ENCODE results near the gene TMEM175.

The TMEM175 gene

DNA sequence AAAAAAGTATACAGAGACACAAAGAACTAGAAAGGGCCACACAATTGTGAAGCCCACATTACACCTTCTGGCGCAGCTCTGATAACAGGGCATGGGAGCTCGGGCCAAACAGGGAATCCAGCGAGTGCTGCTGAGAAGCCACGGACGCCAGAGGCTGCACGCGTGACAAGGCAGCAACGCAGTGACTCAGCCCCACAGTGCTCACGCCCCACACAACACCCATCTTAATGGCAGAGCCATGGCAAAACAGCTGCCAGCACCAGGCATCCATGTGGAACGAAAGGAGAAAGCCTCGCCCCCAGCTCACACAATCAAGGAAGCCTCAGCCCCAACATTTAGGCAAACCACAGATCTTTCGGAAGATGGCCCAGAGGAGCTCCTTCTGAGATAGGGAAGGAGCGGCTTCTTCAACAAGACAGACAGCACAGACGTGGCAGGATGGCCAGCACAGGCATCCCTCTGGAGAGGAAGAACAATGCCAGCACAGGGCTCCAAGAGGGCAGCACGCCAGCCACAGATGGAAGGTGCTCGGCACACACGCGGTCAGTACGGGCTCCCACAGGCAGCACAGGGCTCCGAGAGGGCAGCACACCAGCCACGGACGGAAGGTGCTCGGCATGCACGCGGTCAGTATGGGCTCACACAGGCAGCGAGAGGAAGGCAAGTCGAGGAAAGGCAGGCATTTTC lies 33.2 kb upstream of the TMEM175 start:
- no peak for DNase-seq (ENCODE audit: low read depth in 2 of 3, low spot score in 1 of 3)

DNA sequence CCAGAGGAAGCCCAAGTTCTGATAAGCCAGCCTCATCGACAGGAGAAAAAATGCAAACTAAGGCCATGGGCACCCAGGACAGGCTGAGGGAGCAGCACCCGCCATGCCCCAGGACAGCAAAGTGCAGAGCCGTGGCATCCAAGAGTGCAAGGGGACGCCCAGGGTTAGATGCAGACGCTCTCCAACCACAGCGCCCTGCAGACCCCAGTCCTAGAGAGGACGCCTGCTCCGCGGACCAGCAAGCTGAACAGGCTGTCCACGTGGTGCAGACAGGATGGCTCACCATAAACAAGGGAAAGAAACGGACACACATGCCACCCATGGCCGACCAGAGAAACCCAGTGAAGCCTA lies 32.7 kb upstream of the TMEM175 start:
- DNase-seq (ENCODE audit: low read depth in 2 of 3, low spot score in 1 of 3), result no peak

DNA sequence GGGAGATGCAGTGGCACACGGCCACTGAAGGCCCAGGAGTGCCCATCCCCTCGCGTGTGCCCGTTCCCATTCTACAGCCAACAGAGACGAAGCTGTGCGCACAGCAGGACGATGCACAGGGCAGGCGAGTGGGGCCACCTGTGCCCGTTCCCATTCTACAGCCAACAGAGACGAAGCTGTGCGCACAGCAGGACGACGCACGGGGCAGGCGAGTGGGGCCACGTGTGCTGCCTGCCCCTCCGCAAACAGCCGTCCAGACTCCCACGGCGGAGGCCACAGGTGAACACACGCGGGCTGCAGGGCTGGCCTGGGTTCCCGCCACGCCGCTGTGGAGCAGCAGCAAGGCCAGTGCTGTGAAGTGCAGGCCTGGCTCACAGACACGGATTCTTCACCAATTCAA lies 32.2 kb upstream of the TMEM175 start:
- DNase-seq (ENCODE audit: low read depth in 2 of 3, low spot score in 1 of 3), result no peak

GRCh38 chr4:900721-901120 lies 31.5 kb upstream of the TMEM175 start:
- DNase-seq (ENCODE audit: low read depth in 2 of 3, low spot score in 1 of 3), result no peak

GRCh38 chr4:901192-901910 lies 30.9 kb upstream of the TMEM175 start:
- DNase-seq (ENCODE audit: low read depth in 2 of 3, low spot score in 1 of 3), result no peak

DNA sequence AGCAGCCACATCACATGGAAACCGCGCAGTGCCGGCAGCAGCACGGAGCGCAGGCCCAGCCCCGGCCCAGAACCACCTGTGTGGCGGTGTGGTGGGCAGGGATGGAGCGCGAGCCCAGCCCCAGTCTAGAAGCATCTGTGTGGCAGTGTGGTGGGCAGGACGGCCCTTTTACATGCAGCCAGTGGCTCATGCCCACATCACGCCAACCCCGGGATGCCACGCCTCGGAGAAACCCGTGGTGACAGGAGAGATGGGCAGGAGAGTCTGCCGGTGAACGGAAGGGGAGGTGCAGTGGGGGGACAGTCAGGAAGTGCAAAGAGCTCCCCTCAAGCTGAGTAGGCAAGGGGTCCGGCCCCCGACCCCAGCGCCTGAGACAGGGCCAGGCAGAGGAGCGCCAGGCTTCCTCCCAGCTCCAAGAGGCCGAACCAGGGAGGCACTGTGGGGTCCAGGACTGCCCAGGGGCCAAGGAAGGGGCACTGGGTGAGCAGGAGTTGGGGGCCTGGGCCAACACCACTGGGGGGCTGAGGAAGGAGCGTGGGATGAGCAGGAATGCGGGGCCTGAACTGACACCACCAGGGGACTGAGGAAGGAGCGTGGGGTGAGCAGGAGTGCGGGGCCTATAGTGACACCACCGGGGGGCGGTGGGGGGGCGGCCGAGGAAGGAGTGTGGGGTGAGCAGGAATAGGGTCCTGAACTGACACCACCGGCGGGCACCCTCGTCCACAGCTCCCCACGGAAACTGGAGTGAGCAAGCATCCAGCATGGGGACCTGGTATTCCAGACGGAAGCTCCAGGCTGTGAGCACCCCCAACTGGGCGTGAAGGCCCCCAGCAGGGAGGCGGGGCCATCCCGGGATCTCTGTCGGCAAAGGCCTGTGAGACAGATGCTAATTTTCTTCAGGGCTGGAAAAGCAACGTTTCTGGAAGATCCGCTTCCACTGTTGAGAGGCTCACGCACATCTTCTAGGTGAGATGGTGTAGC lies 28.9 kb upstream of the TMEM175 start:
- no peak for DNase-seq (ENCODE audit: low read depth in 2 of 3, low spot score in 1 of 3)

DNA sequence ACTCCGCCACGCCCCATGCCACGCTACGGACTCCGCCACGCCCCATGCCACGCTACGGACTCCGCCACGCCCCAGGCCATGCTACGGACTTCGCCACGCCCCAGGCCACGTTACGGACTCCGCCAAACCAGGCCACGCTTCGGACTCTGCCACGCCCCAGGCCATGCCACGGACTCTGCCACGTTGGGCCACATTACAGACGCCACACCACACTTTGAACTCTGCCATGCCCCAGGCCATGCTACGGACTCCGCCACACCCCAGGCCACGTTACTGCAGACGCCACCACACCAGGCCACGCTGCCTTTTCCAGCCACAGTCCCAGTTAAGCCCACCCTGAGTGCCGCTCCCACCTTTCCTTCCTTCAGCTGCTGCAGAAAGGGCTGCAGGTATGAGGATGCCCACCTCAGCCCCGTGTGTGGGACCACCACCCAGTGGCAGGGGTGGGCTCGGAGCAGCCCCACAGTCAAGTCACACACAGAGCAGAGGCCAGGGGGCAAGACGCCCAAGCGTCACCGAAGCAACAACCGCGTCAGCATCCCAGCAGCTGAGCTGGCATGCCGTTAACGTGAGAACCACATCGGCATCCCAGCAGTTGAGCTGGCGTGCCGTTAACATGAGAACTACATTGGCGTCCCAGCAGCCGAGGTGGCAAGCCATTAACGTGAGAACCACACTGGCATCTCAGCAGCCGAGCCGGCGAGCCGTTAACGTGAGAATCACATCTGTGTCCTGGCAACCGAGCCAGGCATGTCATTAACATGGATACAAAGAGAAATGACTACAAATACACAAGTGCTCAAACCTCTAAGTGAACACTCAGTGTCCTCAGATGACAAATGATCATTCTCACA lies 26.5 kb upstream of the TMEM175 start:
- no peak for DNase-seq (ENCODE audit: low read depth in 2 of 3, low spot score in 1 of 3)

DNA sequence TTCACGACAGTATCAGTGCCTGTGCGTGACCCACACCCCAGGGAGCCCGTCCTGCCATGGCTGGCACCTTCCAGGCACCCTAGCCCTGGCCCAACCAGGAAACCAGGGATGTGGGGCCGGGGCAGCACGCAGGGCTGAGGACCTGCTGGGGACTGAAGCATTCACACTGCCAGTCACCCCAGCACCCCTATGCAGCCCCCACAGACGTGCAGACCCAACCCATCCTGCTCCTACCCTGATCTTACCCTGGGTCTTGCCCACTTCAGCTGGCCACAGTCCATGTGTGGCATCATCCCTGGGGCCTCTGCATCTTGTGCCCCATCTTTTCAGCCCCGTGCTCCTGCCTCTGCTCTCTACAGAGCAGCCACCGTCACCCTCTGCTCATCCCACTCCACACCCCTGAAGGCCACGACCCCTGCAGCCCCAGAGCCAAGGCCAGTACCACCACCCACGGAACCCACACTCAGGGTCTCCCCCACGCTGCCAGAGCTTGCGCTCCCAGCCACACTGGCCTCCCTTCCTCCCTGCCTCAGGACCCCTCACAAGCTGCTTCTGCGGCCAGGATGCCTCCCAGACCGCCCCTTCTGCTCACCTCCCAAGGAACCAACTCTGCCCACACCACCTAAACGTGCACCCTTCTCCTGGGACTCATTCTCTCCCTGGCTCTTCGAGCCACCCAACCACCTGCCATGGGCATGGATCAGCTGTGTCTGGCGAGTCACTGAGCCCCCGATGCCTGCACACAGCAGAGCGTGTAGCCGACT lies 25.7 kb upstream of the TMEM175 start:
- DNase-seq (ENCODE audit: low read depth in 2 of 3, low spot score in 1 of 3), result no peak

DNA sequence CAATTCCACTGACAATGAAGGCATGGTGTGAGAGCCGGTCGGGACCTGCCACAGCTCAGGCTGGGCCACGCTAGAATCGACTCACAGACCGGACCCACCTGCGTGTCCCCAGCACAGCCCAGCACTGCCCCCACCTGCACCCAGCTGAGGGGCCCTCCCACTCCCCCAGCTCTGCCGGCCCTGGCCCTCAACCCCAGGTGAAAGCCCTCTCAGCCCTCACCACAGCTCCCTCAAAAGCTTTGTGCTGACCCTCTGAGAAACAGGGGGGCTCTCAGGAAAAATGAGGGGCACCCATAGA lies 25.2 kb upstream of the TMEM175 start:
- no peak for DNase-seq (ENCODE audit: low read depth in 2 of 3, low spot score in 1 of 3)

DNA sequence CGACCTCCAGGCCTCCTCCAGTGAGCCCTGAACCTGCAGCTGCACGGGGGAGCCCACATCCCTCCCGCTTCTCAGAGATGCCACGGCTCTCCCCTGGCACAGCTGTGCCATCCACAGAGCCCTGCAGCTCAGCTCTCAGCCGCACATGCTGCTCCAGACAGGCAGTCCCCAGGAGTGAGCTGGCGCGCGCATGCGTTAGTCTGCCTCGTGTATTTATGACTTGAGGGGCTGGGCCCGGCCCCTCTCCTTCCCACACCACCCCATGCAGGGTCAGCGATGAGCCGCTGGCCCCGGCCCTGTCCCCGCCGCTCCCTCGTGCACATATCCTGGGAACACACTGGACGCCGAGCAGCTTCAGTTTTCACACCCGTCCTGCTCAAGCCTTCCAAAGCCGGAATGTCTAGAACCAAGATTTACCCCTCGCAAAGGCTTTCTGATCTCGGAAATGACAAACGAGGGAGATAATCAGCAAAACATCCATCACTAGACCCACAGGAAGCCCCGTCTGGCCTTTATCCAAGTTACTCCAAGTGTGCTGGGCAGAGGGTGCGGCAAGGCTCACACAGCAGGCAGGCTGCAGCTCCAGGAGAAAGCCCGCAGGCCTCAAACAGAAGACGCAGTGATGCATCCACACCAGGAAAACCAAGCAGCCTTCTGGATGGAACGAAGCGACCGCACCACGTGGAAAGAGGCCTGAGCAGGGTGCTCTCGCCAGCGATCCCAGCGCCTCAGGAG lies 24.4 kb upstream of the TMEM175 start:
- DNase-seq (ENCODE audit: low read depth in 2 of 3, low spot score in 1 of 3), result no peak

GRCh38 chr4:909131-909571 lies 23.1 kb upstream of the TMEM175 start:
- no peak for DNase-seq (ENCODE audit: low read depth in 2 of 3, low spot score in 1 of 3)

- DNase-seq (ENCODE audit: low read depth in 2 of 3, low spot score in 1 of 3), result no peak
Measured at GRCh38 chr4:909821-910220, 22.4 kb upstream of the TMEM175 start.

DNA sequence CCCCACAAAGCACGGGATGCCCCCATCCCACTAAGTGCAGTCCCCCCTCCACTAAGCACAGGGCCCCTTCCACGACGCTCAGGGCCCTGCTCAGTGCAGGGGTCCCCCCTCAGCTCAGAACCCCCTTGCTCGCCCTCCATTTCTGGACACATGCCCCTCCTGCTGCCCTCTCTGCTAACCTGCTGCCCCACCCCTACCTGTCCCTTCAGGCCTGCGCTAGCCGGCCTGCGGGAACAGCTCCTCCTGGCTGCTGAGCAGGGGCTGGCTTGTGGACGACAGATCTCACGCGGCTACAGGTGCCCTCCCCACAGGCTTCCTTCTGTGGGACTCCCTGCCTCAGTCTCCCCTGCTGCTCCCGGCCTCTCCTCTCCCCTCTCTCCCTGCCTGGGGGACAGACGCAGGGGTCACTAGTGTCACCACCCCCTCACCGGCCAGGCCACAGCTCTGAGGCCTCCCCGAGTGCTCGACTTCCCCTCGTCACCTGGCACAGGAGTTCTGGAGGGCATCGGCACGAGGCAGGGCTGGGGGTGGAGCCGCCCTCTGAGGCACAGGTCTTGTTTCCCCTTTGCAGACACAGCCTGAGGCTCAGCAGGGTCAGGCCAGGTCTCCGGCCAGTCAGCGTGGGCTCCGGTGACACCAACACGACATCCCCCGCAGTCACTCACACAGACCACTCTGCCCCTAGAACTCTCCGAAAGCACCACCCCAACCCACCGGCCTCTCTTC lies 21.7 kb upstream of the TMEM175 start:
- no peak for DNase-seq (ENCODE audit: low read depth in 2 of 3, low spot score in 1 of 3)

- DNase-seq (ENCODE audit: low read depth in 2 of 3, low spot score in 1 of 3), result no peak
Measured at GRCh38 chr4:911221-911751, 21.0 kb upstream of the TMEM175 start.

GRCh38 chr4:911871-912490 lies 20.3 kb upstream of the TMEM175 start:
- no peak for DNase-seq (ENCODE audit: low read depth in 2 of 3, low spot score in 1 of 3)

DNA sequence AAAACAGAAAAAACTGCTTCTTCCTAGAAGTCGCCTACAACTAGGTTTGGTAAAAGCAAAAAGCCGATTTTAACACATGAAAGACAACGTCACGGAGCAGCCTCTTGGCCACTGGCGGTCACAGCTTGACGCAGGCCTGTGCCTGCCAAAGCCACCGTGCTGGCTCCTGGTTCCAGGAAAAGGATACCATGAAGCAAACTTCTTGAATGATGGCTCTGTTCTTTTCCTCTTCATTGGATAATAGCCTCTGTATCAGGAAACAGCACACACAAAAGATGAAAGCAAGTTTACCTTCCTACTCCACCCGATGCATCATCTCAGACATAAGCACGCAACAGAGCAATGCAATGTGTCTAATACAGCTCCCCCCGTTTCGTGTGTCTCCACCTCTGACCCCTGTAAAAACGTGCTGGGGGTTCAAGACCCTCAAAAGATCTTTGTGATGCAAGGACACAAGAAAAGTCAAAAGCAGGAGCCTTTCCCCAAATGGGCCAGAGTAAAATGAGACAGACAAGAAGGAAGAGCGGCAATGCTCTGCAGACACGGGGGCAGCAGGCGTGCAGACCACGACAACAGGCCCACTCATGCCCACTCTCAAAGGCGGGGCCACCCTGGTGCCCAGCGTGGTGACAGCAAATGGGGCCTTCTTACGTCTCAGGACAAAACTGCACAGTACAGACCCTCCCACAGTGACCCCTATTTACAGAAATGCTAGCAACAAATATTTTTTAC lies 19.5 kb upstream of the TMEM175 start:
- DNase-seq (ENCODE audit: low read depth in 2 of 3, low spot score in 1 of 3), result no peak

DNA sequence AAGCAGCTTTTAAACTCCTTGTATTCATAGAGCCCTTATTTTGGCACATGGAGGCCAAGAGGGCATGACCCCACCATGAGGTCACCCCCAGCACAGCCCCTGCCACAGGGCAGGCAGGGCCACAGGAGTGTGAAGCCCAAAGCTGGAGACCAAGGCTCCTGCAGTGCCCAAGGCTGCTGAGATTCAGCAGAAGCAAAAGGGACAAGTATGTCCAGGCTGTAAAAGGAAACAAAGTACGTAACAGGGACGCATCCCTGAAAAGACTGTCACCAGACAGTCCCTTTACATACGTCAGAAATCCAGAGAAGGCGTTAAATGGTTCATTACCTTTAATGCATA lies 19.0 kb upstream of the TMEM175 start:
- DNase-seq (ENCODE audit: low read depth in 2 of 3, low spot score in 1 of 3), result no peak

DNA sequence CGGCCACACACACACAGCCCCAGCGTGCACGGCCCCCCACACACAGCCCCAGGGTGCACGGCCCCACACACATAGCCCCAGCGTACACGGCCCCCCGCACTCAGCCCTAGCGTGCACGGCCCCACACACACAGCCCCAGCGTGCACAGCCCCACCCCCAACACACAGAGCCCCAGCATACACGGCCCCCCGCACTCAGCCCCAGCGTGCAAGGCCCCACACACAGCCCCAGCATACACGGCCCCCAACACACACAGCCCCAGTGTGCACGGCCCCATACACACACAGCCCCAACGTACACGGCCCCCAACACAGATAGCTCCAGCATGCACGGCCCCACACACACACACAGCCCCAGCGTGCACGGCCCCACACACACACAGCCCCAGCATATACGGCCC lies 17.7 kb upstream of the TMEM175 start:
- DNase-seq (ENCODE audit: low read depth in 2 of 3, low spot score in 1 of 3), result no peak

Measured in stimulated activated CD4-positive, alpha-beta T cell treated with anti-CD3 and anti-CD28 coated beads, Interleukin-12 subunit alpha, Interleukin-12 subunit beta, amount 100 ng/mL, for 48 hours (primary cell).